ENCODE measurements around the gene PCDHGA12. TPM values are rescaled to one million over a fixed set of nuclear protein-coding genes. Genes with fewer than 3 reads are reported as not detected.

PCDHGA12 gene
- total and polyA plus RNA-seq, 2 of the 8 experiments (the other 6 are each of a cell fraction or from before 2014, with no cell fraction given) = 0.88 to 1.3 TPM

GRCh38 chr5:141402553-141403243 lies 27.6 kb upstream of the PCDHGA12 start, which contains the start of gene PCDHGA9:
TSS of gene PCDHGA9 (plus strand) at chr5:141402778. CDS start at chr5:141402953, 175 bp downstream.
- no peak within 1 kb of the TSS for H3K27ac ChIP-seq (ENCODE audit: low read depth, low read length)
- H3K4me1 ChIP-seq (replicated peaks in 1 of 4; ENCODE audit: control insufficient read depth in 3 of 4, insufficient read depth in 4 of 4, low read length in 3 of 4) = no peaks in the 10 kb centered on the region
- no peak within 1 kb of the TSS for H4K8ac ChIP-seq (ENCODE audit: extremely low read depth, insufficient read depth, low read length)
- H3K4ac ChIP-seq (replicated peaks; ENCODE audit: insufficient read length, low read depth, low read length) = no peak within 1 kb of the TSS
- no peak within 1 kb of the TSS for H2BK120ac ChIP-seq (replicated peaks; ENCODE audit: low read depth, low read length)
- no peak within 1 kb of the TSS for H3K4me3 ChIP-seq (ENCODE audit: extremely low read depth in 1 of 4, insufficient read depth in 2 of 4, low read depth in 3 of 4, low read length in 4 of 4)
- H2BK20ac ChIP-seq (ENCODE audit: low read length) = no peak within 1 kb of the TSS
- no peak within 1 kb of the TSS for H3K18ac ChIP-seq (ENCODE audit: extremely low read depth, low read length)
- H2AK5ac ChIP-seq (ENCODE audit: low read depth, low read length) = no peak within 1 kb of the TSS
- H2BK15ac ChIP-seq (ENCODE audit: low read length) = no peak within 1 kb of the TSS
- H4K20me1 ChIP-seq (replicated peaks in 1 of 2; ENCODE audit: control insufficient read depth in 1 of 2, insufficient read depth in 2 of 2, low read length in 2 of 2) = no peaks in the 10 kb centered on the region
- no peak within 1 kb of the TSS for H4K91ac ChIP-seq (replicated peaks; ENCODE audit: insufficient read length, low read length)
- H3K36me3 ChIP-seq (ENCODE audit: control insufficient read depth in 2 of 4, insufficient read depth in 4 of 4, low read length in 3 of 4) = peaks cover 0 to 12% (median 0%) of the 10 kb centered on the region in 4 experiments; a peak in 1 of 8 replicates
- H4K5ac ChIP-seq (ENCODE audit: insufficient read length, low read depth, low read length) = no peak within 1 kb of the TSS
- H3K9me3 ChIP-seq (ENCODE audit: insufficient read depth in 2 of 2, low read depth in 1 of 2, low read length in 1 of 2) = peaks cover 26 to 43% of the 10 kb centered on the region in 2 experiments
- H3K56ac ChIP-seq (replicated peaks; ENCODE audit: insufficient read length, low read depth, low read length) = no peak within 1 kb of the TSS
- H3K9ac ChIP-seq (replicated peaks in 1 of 4; ENCODE audit: extremely low read depth in 1 of 4, low read depth in 3 of 4, low read length in 3 of 4) = no peak within 1 kb of the TSS
- H3K79me2 ChIP-seq (ENCODE audit: control insufficient read depth in 1 of 2, insufficient read depth in 2 of 2, low read length in 2 of 2) = no peaks in the 10 kb centered on the region
- H3K79me1 ChIP-seq (ENCODE audit: low read depth, low read length) = no peaks in the 10 kb centered on the region
- POLR2A ChIA-PET (ENCODE audit: partially characterized antibody) = no interaction called here
- no peaks in the 10 kb centered on the region for H3K23me2 ChIP-seq (ENCODE audit: low read depth, low read length)
- H3K23ac ChIP-seq (ENCODE audit: insufficient read length) = no peak within 1 kb of the TSS
- FAIRE-seq (no peak), DNase-seq (ENCODE audit: low read depth in 1 of 2, low spot score in 2 of 2) (no peak)
- no peaks in the 10 kb centered on the region for H3K27me3 ChIP-seq (replicated peaks in 1 of 4; ENCODE audit: control insufficient read depth in 3 of 4, extremely low read depth in 1 of 4, insufficient read depth in 3 of 4, low read length in 3 of 4)
- no peak within 1 kb of the TSS for H3K14ac ChIP-seq (ENCODE audit: insufficient read length)
- no peak within 1 kb of the TSS for H2BK12ac ChIP-seq (ENCODE audit: low read depth, low read length)
- H2AFZ ChIP-seq (ENCODE audit: low read length) = no peak within 1 kb of the TSS
- H2BK5ac ChIP-seq (ENCODE audit: low read depth, low read length) = no peak within 1 kb of the TSS
- WGBS, 2 experiments (ENCODE audit: extremely low coverage in 1 of 2, insufficient coverage in 1 of 2, insufficient read length in 1 of 2, insufficient replicate concordance in 2 of 2, low coverage in 1 of 2, low lambda C conversion rate in 2 of 2, missing lambda C conversion rate in 1 of 2) = 94% methylated on average over 26 of the region's 27 CpGs; no CpG with 5 or more reads in 1 of the 2 experiments
- CTCF ChIA-PET (ENCODE audit: partially characterized antibody) = interaction anchor here (0.6 to 23.3 kb wide), 17 partner anchors 10 to 247 kb away, joined by 3 to 1236 read pairs (median 4); partner anchors contain the start of genes PCDHGA10, PCDHGA11, PCDHGA8 and PCDHGB1
- H3K4me2 ChIP-seq (ENCODE audit: insufficient read depth in 1 of 2, low read depth in 2 of 2, low read length in 2 of 2) = no peak within 1 kb of the TSS
- TF ChIP-seq RAD21 (IDR thresholded peaks at IDR 0.05 in 1 of 2, conservative IDR thresholded peaks at IDR 0.05 in 1 of 2; ENCODE audit: low read depth in 2 of 2, low read length in 2 of 2) = peak; percentile 33 to 46
- TF ChIP-seq E2F6 (IDR thresholded peaks at IDR 0.05) = no peak
- no peak for TF ChIP-seq RFX5 (IDR thresholded peaks at IDR 0.05; ENCODE audit: borderline replicate concordance, low read depth, low read length)
- TF ChIP-seq NRF1 (IDR thresholded peaks at IDR 0.05; ENCODE audit: low read depth, low read length) = no peak
- TF ChIP-seq MAFK (IDR thresholded peaks at IDR 0.05; ENCODE audit: low read depth, low read length) = no peak
- TF ChIP-seq KDM4A (IDR thresholded peaks at IDR 0.05; ENCODE audit: low read depth, low read length, severe bottlenecking) = no peak
- no peak for TF ChIP-seq CREB1 (IDR thresholded peaks at IDR 0.05)
